ENCODE measurements around the gene APEX1. TPM values are rescaled to one million over a fixed set of nuclear protein-coding genes. Genes with fewer than 3 reads are reported as not detected.
"Not testable (repeated sequence)": the region's sequence is repeated elsewhere in the genome, so short reads cannot be mapped to it uniquely, and the experiment has no call there.

APEX1 gene
- total RNA-seq, 4 donors from 2014 or later = 52.4 to 208 (median 93.3) TPM

DNA sequence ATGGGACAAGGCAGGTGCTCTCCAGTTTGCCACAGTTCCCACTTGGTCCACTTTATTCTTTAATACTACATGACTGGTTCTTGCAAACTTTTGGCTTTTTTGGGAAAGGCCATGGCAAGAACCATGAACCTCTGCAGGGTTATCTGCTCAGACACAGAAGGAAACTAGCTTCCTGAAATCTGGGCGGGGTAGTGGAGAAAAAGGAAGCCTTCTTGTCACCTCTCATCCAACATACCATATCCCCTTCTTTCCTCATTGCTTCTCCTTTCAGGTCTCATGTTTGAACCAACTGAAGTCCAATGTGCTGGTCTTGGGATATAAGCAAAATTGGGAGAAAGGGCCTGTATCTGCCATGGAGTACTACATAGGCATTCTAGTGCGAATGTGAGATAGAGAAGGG is 13.6 kb upstream of the APEX1 start:
- Histone ChIP-seq H3K36me3 (no peaks in the 10 kb centered on the region), H3K4me1 (no peaks in the 10 kb centered on the region), H3K4me3 (no peak overlapping the region), H3K9me3 (no peaks in the 10 kb centered on the region), H3K27ac (no peak overlapping the region), H3K27me3 (no peaks in the 10 kb centered on the region)
- intact Hi-C loops (cut with DNase I; ENCODE audit: low total_unique reads) = no loop called here
- DNase-seq = no peak
- TF ChIP-seq, protein P1, sequence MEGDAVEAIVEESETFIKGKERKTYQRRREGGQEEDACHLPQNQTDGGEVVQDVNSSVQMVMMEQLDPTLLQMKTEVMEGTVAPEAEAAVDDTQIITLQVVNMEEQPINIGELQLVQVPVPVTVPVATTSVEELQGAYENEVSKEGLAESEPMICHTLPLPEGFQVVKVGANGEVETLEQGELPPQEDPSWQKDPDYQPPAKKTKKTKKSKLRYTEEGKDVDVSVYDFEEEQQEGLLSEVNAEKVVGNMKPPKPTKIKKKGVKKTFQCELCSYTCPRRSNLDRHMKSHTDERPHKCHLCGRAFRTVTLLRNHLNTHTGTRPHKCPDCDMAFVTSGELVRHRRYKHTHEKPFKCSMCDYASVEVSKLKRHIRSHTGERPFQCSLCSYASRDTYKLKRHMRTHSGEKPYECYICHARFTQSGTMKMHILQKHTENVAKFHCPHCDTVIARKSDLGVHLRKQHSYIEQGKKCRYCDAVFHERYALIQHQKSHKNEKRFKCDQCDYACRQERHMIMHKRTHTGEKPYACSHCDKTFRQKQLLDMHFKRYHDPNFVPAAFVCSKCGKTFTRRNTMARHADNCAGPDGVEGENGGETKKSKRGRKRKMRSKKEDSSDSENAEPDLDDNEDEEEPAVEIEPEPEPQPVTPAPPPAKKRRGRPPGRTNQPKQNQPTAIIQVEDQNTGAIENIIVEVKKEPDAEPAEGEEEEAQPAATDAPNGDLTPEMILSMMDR (IDR thresholded peaks at IDR 0.05) = no peak
- no peak for TF ChIP-seq POLR2A (IDR thresholded peaks at IDR 0.05)

DNA sequence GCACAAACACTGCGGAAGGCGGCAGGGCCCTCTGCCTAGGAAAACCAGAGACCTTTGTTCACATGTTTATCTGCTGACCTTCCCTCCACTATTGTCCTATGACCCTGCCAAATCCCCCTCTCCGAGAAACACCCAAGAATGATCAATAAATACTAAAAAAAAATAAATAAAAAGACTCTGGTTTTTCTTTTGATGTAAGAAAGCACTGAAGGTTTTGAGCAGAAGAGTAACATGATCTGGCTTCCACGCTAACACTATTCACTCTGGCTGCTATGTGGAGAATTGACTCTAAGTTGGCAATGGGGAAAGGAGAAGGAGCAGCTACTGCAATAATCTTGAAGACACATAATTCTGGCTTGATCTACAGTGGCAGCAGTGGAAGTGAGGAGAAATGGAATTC is 11.4 kb upstream of the APEX1 start:
- H3K27me3 ChIP-seq; H3K4me3 ChIP-seq; H3K4me1 ChIP-seq; DNase-seq; intact Hi-C loops (cut with DNase I; ENCODE audit: low total_unique reads); H3K27ac ChIP-seq; H3K36me3 ChIP-seq; H3K9me3 ChIP-seq: not testable (repeated sequence)

DNA sequence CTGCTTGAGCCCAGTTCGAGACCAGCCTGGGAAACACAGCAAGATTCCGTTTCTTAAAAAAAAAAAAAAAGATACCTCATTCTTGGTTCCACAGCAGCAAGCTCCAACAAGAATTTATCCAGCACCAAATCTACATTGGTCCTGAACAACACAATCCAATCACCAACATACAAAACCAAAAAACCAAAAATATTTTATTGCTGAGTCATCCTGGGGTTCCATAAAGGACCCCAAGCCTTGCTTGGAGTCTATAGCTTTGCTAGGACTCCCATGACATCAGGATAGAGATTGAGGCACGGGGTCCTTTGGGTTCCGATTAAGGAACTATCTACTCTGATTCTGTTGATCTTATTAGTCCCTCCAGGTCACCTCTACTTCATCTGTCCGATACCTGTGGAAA is 8.1 kb upstream of the APEX1 start:
- no peak for TF ChIP-seq POLR2A (IDR thresholded peaks at IDR 0.05)
- TF ChIP-seq, protein P1 (IDR thresholded peaks at IDR 0.05) = no peak
- Histone ChIP-seq H3K36me3 (no peaks in the 10 kb centered on the region), H3K9me3 (no peaks in the 10 kb centered on the region), H3K4me1 (no peaks in the 10 kb centered on the region), H3K27ac (no peak overlapping the region), H3K27me3 (no peaks in the 10 kb centered on the region), H3K4me3 (no peak overlapping the region)
- intact Hi-C loops (cut with DNase I; ENCODE audit: low total_unique reads) = no loop called here
- no peak for DNase-seq

DNA sequence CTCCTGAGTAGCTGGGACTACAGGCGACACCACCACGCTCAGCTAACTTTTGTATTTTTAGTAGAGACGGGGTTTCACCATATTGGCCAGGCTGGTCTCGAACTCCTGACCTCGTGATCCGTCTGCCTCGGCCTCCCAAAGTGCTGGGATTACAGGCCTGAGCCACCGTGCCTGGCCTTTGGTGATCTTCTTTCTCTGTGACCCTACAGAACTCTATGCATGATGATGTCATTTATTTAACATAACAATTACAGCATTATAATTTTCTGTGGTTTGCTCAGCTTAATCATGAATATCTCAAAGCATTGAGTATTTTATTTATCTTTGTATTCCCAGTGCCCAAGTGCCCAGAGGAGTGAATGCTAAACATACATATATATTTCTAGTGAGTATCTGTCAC is 2.2 kb upstream of the APEX1 start:
- H3K4me1 ChIP-seq; H3K4me3 ChIP-seq; H3K27ac ChIP-seq; H3K36me3 ChIP-seq; DNase-seq; intact Hi-C loops (cut with DNase I; ENCODE audit: low total_unique reads); H3K27me3 ChIP-seq; H3K9me3 ChIP-seq: not testable (repeated sequence)

DNA sequence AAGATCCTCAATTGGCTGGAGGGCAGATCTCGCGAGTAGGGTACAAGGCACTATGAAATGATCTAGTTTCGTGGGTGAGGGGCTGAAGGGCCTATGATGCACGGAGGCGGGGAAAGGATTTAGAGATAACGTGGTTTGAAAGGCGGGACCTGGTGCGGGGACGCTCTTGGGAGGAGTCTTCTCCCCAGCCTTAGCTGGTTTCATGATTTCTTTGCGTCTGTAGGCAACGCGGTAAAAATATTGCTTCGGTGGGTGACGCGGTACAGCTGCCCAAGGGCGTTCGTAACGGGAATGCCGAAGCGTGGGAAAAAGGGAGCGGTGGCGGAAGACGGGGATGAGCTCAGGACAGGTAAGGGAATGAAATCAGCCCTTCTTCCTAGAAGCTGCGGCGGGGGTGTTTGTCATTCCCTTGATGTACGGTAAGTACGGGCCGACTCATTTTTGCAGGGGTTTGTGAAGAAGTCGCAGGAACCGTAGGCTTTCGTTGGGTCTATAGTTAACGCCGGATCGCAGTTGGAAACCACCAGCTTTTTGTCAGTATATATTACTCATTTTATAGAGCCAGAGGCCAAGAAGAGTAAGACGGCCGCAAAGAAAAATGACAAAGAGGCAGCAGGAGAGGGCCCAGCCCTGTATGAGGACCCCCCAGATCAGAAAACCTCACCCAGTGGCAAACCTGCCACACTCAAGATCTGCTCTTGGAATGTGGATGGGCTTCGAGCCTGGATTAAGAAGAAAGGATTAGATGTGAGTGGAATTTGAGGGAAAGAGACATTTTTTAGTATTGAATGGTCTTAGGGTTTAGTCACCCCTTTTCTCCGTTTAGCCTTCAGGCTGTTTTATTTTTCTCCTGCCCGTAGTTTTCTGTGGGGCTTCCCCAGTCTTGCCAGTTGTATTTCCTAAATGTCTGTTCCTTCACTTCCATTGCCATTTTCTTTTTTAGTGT is 602 bp downstream of the APEX1 start:
- peaks cover 7 to 14% of the 10 kb centered on the region in 2 donors for H3K4me1 ChIP-seq
- intact Hi-C loops (cut with DNase I; ENCODE audit: low total_unique reads) = no loop called here
- TF ChIP-seq, protein P1 (IDR thresholded peaks at IDR 0.05) = no peak
- TF ChIP-seq POLR2A (IDR thresholded peaks at IDR 0.05) = no peak

DNA sequence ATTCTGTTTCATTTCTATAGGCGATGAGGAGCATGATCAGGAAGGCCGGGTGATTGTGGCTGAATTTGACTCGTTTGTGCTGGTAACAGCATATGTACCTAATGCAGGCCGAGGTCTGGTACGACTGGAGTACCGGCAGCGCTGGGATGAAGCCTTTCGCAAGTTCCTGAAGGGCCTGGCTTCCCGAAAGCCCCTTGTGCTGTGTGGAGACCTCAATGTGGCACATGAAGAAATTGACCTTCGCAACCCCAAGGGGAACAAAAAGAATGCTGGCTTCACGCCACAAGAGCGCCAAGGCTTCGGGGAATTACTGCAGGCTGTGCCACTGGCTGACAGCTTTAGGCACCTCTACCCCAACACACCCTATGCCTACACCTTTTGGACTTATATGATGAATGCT is 1.9 kb downstream of the APEX1 start:
- intact Hi-C loops (cut with DNase I; ENCODE audit: low total_unique reads) = no loop called here
- no peaks in the 10 kb centered on the region for H3K9me3 ChIP-seq
- peaks cover 7 to 14% of the 10 kb centered on the region in 2 donors for H3K4me1 ChIP-seq
- H3K36me3 ChIP-seq = no peaks in the 10 kb centered on the region
- H3K4me3 ChIP-seq = no peak overlapping the region
- no peak overlapping the region for H3K27ac ChIP-seq
- no peak for DNase-seq
- H3K27me3 ChIP-seq = no peaks in the 10 kb centered on the region
- no peak for TF ChIP-seq POLR2A (IDR thresholded peaks at IDR 0.05)
- TF ChIP-seq, protein P1 (IDR thresholded peaks at IDR 0.05) = no peak

More for the DNA sequence above, 602 bp downstream of the APEX1 start:
- no peak for DNase-seq
- H3K27ac ChIP-seq = peak overlapping the region; percentile 90
- H3K4me3 ChIP-seq = peak overlapping the region; percentile 73 to 90
- H3K36me3 ChIP-seq = no peaks in the 10 kb centered on the region
- H3K27me3 ChIP-seq = no peaks in the 10 kb centered on the region
- no peaks in the 10 kb centered on the region for H3K9me3 ChIP-seq
